Mesodermal cell (in vitro differentiated cells): ENCODE measurements around the gene CD22.

Experiments
- H3K27ac ChIP-seq: 2 replicates; pipeline ENCODE4 v1.7.0; 2013; ENCODE audit warnings: mild to moderate bottlenecking, low read depth, low read length, moderate library complexity; ENCODE audit not compliant: severe bottlenecking
- H3K36me3 ChIP-seq: 2 replicates; pipeline ENCODE4 v1.7.1; 2013; ENCODE audit warnings: mild to moderate bottlenecking, low read length, moderate library complexity; ENCODE audit not compliant: control insufficient read depth, insufficient read depth
- H3K4me1 ChIP-seq: one replicate; pipeline ENCODE4 v1.7.1; 2013; ENCODE audit warnings: mild to moderate bottlenecking, low read length; ENCODE audit not compliant: insufficient read depth, control insufficient read depth, poor library complexity, severe bottlenecking
- H3K4me3 ChIP-seq: 2 replicates; pipeline ENCODE4 v1.7.0; 2013; ENCODE audit warnings: low read length, control low read depth, mild to moderate bottlenecking; ENCODE audit not compliant: insufficient read depth, poor library complexity, severe bottlenecking; ENCODE audit errors: extremely low read depth
- H3K9me3 ChIP-seq: 2 replicates; pipeline ENCODE4 v1.7.1; 2013; ENCODE audit warnings: mild to moderate bottlenecking, low read length, moderate library complexity; ENCODE audit not compliant: control insufficient read depth
- WGBS, 2 experiments: methylation state at CpG; one replicate each; pipeline ENCODE4 v1.1.5; 2013; ENCODE audit warnings: missing lambda C conversion rate in 2 of 2; ENCODE audit not compliant: insufficient coverage in 2 of 2; 5-methylcytosine and 5-hydroxymethylcytosine counted together

CD22 gene

GRCh38 chr19:35392742-35393715 lies 64.0 kb downstream of the CD22 start:
- no peaks in the 10 kb centered on the region for H3K36me3 ChIP-seq
- WGBS, 2 experiments = 80 to 84% methylated on average over 5 of the region's 5 CpGs
- no peaks in the 10 kb centered on the region for H3K4me1 ChIP-seq
- H3K9me3 ChIP-seq = peaks cover 15% of the 10 kb centered on the region
- no peak overlapping the region for H3K27ac ChIP-seq
- H3K4me3 ChIP-seq = no peak overlapping the region

- Histone ChIP-seq H3K36me3 (no peaks in the 10 kb centered on the region), H3K9me3 (no peaks in the 10 kb centered on the region), H3K27ac (no peak overlapping the region), H3K4me3 (no peak overlapping the region), H3K4me1 (no peaks in the 10 kb centered on the region)
- WGBS, 2 experiments = 62 to 64% methylated on average over 11 to 14 of the region's 19 CpGs
Measured at GRCh38 chr19:35395382-35396199, 66.6 kb downstream of the CD22 start.

GRCh38 chr19:35396240-35396885 lies 67.4 kb downstream of the CD22 start:
- Histone ChIP-seq H3K27ac (no peak overlapping the region), H3K36me3 (no peaks in the 10 kb centered on the region), H3K4me3 (no peak overlapping the region), H3K4me1 (no peaks in the 10 kb centered on the region), H3K9me3 (no peaks in the 10 kb centered on the region)
- WGBS, 2 experiments = 94 to 97% methylated on average over 13 to 14 of the region's 14 CpGs
